Measurements from ENCODE around the gene TRAF2.
A peak's percentile ranks its signal among the peaks of the same experiment; 100 is the strongest.
"Not testable (repeated sequence)": the region's sequence is repeated elsewhere in the genome, so short reads cannot be mapped to it uniquely, and the experiment has no call there.

TRAF2 gene

DNA sequence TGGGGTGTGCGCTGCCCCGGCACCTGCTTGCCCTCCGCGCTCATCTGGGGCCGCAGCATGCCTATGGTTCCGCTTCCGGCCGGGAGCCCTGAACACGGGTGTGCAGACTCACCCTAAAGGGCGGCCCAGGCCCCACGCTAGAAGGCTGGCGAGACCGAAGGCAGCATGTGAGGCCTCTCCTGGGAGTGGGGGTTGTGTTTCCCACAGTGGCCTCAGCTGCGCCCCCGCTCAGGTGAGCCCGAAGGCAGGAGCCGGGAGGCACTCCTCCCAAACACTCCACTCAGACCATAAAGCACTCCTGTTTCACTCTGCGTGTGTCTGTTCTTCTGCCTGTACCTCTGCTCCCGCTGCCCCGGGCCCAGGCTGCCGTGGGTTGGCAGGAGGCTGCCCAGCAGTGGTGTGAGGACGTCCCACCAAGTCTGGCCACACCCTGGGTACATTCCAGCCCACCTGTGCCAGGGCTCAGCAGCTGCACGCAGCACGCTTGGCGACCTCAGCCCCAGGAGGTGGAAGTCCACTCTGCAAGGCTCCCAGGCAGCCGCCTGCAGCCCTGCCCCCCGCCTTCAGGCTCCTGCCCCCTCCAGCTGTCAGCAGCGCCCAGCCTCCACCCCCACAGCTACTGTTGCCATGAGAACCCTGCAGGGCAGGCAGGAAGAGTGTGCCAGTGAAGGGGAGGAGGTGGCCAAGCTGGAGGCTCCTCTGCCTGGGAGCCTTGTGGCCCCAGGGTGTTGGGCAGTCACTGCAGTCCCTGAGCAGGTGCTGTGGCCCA is 45.3 kb upstream of the TRAF2 start:
- TF ChIP-seq CREB5 (CRISPR knock-in tag; IDR thresholded peaks at IDR 0.05; ENCODE audit: low read depth) (no peak), ZNF8 (CRISPR knock-in tag; IDR thresholded peaks at IDR 0.05) (no peak)

DNA sequence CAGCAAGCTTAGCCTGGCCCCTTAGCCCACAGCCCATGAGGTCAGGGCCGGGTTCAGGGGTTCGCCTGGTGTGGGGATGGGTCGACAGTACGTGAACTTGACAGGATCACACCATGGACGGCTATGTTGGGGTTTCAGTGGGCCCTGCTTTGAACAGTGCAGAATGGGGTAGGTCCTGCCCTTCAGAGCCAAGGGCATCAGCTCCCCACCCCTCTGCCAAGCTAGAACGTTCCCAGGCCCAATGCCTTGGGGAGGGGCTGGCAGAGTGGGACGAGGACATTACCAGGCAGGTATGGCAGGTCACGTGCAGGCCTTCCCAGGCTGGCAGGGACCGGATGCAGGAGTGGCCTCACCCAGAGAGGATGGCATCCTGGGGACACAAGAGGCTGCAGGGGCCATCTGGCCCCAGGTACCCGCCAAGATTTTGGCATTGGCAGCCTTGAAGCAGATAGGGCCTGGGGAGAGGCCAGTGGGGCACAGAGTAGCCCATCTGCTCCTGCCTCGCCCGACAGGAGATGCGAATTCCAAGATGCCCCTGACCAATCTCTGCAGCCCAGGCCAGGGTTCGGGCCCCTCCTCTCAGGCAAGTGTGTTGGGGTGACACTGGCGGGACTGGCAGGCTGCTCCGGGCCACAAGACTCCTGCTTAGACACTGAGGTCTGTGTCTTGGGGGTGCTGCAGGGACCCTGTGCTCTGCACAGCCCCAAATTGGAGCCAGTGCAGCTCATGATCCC is 44.5 kb upstream of the TRAF2 start:
- peak; percentile 8 for ATAC-seq

More for the DNA sequence above, 45.3 kb upstream of the TRAF2 start:
- ATAC-seq = peak; percentile 66

GRCh38 chr9:136842380-136842948 is 43.9 kb upstream of the TRAF2 start, which contains the start of gene AJM1:
Gene AJM1, plus strand, starts transcription at chr9:136842478. Its CDS starts 1,937 bp downstream, at chr9:136844415.
- ATAC-seq = peak; percentile 85
- peak; percentile 73 for TF ChIP-seq ZNF70 (CRISPR knock-in tag; IDR thresholded peaks at IDR 0.05)

- not testable (repeated sequence) for ATAC-seq
Observed at GRCh38 chr9:136843159-136843800, 43.0 kb upstream of the TRAF2 start.

DNA sequence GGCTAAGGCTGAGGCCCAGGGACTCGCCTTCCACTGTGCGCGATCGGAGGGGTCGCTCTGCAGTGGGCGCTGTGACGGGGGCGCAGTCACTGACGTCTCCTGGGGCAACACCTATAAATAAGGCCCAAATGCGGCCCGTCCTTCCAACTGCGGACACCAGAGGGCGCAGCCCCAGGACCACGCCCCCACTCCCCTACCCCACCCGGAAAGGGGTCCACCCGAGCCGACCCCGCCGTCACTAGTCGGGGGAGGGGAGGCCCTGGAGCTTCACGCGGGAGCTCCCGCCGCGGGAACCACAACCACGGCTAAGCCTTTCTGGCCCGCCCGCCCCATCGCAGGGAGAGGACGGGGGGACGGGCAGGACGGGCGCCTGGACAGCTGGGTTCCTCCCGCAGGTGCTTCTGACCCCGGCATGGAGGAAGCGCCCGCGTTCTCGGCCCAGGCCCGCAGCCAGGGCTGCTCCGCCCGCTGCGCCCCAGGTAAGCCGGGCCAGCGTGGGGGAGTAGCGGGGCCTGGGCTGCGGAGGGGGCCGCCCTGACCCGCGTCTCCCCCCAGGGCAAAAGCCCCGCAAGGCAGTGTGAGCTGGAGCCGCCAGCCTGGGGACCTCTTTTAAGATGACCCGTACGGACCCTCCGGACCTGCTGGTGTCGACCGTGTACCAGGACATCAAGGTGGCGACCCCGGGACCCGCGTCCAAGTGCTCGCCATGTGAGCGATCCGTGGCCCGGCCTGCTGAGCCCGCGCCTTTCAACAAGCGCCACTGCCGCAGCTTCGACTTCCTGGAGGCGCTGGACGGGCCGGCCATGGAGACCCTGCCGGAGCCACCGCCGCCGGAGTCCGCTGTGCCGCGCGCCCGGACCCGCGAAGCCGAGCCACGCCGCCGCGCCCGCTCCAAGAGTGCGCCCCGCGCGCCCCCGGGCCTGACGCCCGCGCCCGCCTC is 42.2 kb upstream of the TRAF2 start:
- not testable (repeated sequence) for ATAC-seq

GRCh38 chr9:136844761-136845464 is 41.4 kb upstream of the TRAF2 start:
- TF ChIP-seq, protein P1, sequence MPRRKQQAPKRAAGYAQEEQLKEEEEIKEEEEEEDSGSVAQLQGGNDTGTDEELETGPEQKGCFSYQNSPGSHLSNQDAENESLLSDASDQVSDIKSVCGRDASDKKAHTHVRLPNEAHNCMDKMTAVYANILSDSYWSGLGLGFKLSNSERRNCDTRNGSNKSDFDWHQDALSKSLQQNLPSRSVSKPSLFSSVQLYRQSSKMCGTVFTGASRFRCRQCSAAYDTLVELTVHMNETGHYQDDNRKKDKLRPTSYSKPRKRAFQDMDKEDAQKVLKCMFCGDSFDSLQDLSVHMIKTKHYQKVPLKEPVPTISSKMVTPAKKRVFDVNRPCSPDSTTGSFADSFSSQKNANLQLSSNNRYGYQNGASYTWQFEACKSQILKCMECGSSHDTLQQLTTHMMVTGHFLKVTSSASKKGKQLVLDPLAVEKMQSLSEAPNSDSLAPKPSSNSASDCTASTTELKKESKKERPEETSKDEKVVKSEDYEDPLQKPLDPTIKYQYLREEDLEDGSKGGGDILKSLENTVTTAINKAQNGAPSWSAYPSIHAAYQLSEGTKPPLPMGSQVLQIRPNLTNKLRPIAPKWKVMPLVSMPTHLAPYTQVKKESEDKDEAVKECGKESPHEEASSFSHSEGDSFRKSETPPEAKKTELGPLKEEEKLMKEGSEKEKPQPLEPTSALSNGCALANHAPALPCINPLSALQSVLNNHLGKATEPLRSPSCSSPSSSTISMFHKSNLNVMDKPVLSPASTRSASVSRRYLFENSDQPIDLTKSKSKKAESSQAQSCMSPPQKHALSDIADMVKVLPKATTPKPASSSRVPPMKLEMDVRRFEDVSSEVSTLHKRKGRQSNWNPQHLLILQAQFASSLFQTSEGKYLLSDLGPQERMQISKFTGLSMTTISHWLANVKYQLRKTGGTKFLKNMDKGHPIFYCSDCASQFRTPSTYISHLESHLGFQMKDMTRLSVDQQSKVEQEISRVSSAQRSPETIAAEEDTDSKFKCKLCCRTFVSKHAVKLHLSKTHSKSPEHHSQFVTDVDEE (CRISPR knock-in tag; IDR thresholded peaks at IDR 0.05) = no peak
- ATAC-seq = no peak

DNA sequence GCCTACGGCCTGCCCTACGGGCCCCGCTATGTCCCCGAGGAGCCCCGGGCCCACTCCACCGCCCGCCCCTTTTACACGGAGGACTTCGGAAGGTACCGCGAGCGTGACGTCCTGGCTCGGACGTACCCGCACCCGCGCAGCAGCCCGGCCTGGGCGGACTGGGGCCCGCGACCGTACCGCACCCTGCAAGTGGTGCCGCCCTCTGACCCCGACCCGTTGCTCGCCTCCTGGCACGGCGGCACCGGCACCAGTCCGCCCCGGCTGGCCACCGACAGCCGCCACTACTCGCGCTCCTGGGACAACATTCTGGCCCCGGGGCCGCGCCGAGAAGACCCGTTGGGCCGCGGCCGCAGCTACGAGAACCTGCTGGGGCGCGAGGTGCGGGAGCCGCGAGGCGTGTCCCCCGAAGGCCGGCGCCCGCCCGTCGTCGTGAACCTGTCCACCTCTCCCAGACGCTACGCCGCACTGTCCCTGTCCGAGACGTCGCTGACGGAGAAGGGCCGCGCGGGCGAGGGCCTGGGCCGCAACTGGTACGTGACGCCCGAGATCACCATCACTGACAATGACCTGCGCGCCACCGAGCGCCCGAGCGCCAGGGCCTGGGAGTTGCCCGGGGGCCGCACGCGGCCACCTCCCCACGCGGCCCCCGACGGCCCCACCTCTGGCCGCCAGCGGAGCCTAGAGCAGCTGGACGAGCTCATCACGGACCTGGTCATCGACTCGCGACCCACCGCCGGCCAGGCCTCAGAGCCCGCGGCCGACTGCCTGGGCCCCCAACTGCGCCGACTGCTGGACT is 40.7 kb upstream of the TRAF2 start:
- no peak for ATAC-seq
- TF ChIP-seq CSDC2 (CRISPR knock-in tag; IDR thresholded peaks at IDR 0.05) (no peak), ZFP30 (CRISPR knock-in tag; IDR thresholded peaks at IDR 0.05) (no peak)

GRCh38 chr9:136846376-136847087 is 39.8 kb upstream of the TRAF2 start:
- TF ChIP-seq TCF4 (CRISPR knock-in tag; IDR thresholded peaks at IDR 0.05; ENCODE audit: borderline replicate concordance) = no peak
- TF ChIP-seq ESRRG (CRISPR knock-in tag; IDR thresholded peaks at IDR 0.05) = no peak
- no peak for TF ChIP-seq ZFP3 (CRISPR knock-in tag; IDR thresholded peaks at IDR 0.05)
- TF ChIP-seq ZNF70 (CRISPR knock-in tag; IDR thresholded peaks at IDR 0.05) = no peak
- no peak for TF ChIP-seq PATZ1 (CRISPR knock-in tag; IDR thresholded peaks at IDR 0.05; ENCODE audit: borderline replicate concordance)
- TF ChIP-seq CSDC2 (CRISPR knock-in tag; IDR thresholded peaks at IDR 0.05) = no peak
- TF ChIP-seq, protein P2, sequence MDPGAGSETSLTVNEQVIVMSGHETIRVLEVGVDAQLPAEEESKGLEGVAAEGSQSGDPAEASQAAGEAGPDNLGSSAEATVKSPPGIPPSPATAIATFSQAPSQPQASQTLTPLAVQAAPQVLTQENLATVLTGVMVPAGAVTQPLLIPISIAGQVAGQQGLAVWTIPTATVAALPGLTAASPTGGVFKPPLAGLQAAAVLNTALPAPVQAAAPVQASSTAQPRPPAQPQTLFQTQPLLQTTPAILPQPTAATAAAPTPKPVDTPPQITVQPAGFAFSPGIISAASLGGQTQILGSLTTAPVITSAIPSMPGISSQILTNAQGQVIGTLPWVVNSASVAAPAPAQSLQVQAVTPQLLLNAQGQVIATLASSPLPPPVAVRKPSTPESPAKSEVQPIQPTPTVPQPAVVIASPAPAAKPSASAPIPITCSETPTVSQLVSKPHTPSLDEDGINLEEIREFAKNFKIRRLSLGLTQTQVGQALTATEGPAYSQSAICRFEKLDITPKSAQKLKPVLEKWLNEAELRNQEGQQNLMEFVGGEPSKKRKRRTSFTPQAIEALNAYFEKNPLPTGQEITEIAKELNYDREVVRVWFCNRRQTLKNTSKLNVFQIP (CRISPR knock-in tag; IDR thresholded peaks at IDR 0.05; ENCODE audit: borderline replicate concordance, low read depth) = no peak
- TF ChIP-seq ZNF8 (CRISPR knock-in tag; IDR thresholded peaks at IDR 0.05) = no peak
- no peak for TF ChIP-seq SNAI2 (CRISPR knock-in tag; IDR thresholded peaks at IDR 0.05)
- ATAC-seq = no peak
